Muscle layer of duodenum (tissue), 2 donors: ENCODE results near the gene LSM12.

Source experiments
- H3K27ac ChIP-seq: one replicate; pipeline ENCODE4 v1.7.0; 2013; ENCODE audit warnings: mild to moderate bottlenecking, low read length
- H3K27me3 ChIP-seq: one replicate; pipeline ENCODE4 v1.7.0; 2013; ENCODE audit warnings: low read depth, mild to moderate bottlenecking, control low read depth, low read length
- H3K36me3 ChIP-seq, 2 donors: one replicate each; pipeline ENCODE4 v1.7.0; 2013; ENCODE audit warnings: low read length in 2 of 2, control low read depth in 1 of 2, mild to moderate bottlenecking in 1 of 2; ENCODE audit not compliant: insufficient read depth in 2 of 2, control insufficient read depth in 1 of 2
- H3K4me1 ChIP-seq, 2 donors: one replicate each; pipeline ENCODE4 v1.7.0; 2013; ENCODE audit warnings: low read length in 2 of 2, mild to moderate bottlenecking in 2 of 2, control low read depth in 1 of 2, moderate library complexity in 1 of 2; ENCODE audit not compliant: insufficient read depth in 2 of 2, control insufficient read depth in 1 of 2
- H3K4me3 ChIP-seq, 2 donors: one replicate each; pipeline ENCODE4 v1.7.0; 2013; ENCODE audit warnings: low read length in 2 of 2, low read depth in 1 of 2, mild to moderate bottlenecking in 1 of 2
- H3K9me3 ChIP-seq, 2 donors: one replicate each; pipeline ENCODE4 v1.7.0; 2013; ENCODE audit warnings: low read length in 2 of 2, control low read depth in 1 of 2, mild to moderate bottlenecking in 1 of 2; ENCODE audit not compliant: control insufficient read depth in 1 of 2
- donor health status: healthy.

Gene LSM12

DNA sequence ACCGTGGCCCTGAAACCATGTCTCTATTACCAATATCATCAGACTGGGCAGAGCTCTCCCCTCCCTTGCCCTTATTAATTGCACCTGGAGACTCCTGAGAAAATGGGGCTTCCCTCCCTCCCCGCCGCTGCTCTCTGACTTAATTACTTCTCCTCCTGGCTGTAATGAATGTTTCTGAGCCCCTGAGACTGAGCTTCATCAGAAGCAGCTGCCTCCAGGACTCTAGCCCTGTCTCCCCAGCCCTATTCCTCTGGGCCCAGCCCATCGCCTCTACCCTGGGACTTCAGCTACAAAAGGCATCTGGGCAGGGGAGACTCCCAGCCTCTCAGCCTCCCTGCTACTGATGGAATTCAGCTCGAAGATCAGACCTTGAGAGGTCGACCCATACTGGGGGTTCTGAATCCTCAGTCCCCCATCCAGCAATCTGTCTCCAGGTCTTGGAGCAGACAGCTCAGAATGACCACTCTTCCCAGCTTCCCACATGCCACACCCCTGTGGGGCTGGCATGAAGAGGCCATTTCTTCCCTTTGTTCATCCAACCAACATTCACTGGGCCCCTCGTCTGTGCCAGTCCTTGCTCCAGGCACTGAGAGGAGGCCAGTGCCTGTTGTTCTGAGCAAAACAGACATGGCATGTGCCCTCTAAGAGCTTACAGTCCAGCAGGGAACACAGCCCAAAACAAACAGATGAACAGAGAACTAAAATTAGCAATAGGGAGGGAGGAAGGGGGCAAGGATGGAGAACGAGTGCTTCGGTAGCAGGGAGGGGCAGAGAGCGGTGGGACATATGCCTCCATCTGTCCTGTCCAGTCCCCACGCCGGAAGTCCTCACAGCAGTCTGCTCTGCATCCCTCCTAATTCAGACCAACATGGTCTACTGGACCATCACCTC, 79.1 kb downstream of the LSM12 start:
- Histone ChIP-seq H3K27ac (no peak overlapping the region), H3K36me3 (no peaks in the 10 kb centered on the region), H3K9me3 (no peaks in the 10 kb centered on the region)

DNA sequence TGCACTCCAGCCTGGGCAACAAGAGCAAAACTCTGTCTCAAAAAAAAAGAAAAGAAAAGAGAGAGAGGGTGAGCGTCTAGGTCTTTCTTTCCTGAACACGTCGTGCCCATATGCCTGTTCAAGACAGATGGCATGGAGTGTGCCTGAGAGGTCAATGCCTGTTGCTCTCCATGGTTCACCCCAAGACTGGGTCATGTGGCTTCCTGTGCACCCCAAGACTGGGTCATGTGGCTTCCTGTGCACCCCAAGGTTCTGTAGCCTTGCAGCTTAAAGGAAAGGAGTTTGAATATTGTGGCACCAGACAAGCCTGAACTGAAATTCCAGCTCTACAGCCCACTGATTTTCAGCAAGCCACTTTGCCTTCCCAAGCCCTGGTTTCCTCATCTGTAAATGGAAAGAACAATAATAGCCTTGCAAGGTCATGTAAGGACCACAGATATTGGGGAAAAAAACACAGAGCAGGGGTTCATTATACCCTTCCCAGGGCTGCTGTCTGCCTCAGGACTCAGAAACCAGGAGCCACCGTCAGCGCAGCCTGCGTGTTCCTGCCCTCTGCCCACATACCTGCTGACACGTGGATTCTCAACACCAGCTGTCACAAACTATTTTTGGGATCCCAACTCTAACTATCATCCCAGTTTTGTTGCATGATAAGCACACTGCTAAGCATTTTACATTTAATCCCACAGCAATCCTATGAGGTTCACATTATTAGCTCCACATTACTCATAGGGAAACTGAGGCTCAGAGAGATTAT, 80.1 kb downstream of the LSM12 start:
- Histone ChIP-seq H3K4me1 (peaks cover 0 to 9% of the 10 kb centered on the region in 2 donors), H3K9me3 (no peaks in the 10 kb centered on the region), H3K4me3 (no peak overlapping the region), H3K27ac (no peak overlapping the region), H3K36me3 (no peaks in the 10 kb centered on the region), H3K27me3 (peaks cover 18% of the 10 kb centered on the region)

More for the DNA sequence above, 79.1 kb downstream of the LSM12 start:
- Histone ChIP-seq H3K4me1 (peaks cover 0 to 9% of the 10 kb centered on the region in 2 donors), H3K4me3 (no peak overlapping the region), H3K27me3 (peaks cover 13% of the 10 kb centered on the region)

DNA sequence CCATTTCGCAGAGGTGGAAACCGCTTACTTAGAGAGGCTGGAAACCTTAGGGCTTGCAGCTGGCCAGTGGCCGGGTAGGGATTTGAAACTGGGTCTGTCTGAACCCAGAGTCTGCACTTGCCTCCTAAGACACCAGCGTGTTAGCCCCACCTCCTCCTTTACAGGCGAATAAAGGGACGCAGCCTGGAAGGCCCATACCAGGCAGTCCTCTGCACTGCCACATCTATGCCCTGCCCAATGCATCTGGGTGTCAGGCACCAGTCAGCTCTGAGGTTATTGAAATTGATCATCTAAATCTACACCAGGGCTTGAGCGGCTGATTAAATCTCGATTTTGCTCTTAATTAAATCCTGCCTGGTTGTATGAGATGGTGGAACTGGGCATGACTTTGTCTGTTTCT, 82.0 kb downstream of the LSM12 start:
- H3K9me3 ChIP-seq, result no peaks in the 10 kb centered on the region
- no peaks in the 10 kb centered on the region for H3K36me3 ChIP-seq
- no peak overlapping the region for H3K27ac ChIP-seq
- peaks cover 22% of the 10 kb centered on the region for H3K27me3 ChIP-seq
- peaks cover 0 to 9% of the 10 kb centered on the region in 2 donors for H3K4me1 ChIP-seq
- peak overlapping the region; percentile 7 to 64 for H3K4me3 ChIP-seq
